ENCODE measurements around the gene BICDL1. TPM values are rescaled to one million over a fixed set of nuclear protein-coding genes. Genes with fewer than 3 reads are reported as not detected.

Gene BICDL1
- total RNA-seq, 1 donor from 2014 or later: 22.5 TPM

GRCh38 chr12:120131116-120131515, 142.1 kb downstream of the BICDL1 start:
- DNase-seq: no peak

- DNase-seq: no peak
Measured at GRCh38 chr12:120132054-120132836, 143.2 kb downstream of the BICDL1 start.

- no peak for DNase-seq
Measured at GRCh38 chr12:120132863-120133385, 143.9 kb downstream of the BICDL1 start.

- no peak for DNase-seq
Measured at GRCh38 chr12:120134307-120134980, 145.4 kb downstream of the BICDL1 start.

GRCh38 chr12:120136093-120136770, 147.2 kb downstream of the BICDL1 start:
- no peak for DNase-seq

GRCh38 chr12:120137833-120138232, 148.8 kb downstream of the BICDL1 start:
- DNase-seq: no peak

GRCh38 chr12:120138366-120138765, 149.3 kb downstream of the BICDL1 start:
- no peak for DNase-seq

- no peak for DNase-seq
Measured at GRCh38 chr12:120139958-120140357, 150.9 kb downstream of the BICDL1 start.

- no peak for DNase-seq
Measured at GRCh38 chr12:120140603-120141002, 151.6 kb downstream of the BICDL1 start.

- no peak for DNase-seq
Measured at GRCh38 chr12:120141336-120141735, 152.3 kb downstream of the BICDL1 start.

- no peak for DNase-seq
Measured at GRCh38 chr12:120142231-120142877, 153.3 kb downstream of the BICDL1 start.

Small RNA genes within 50 kb of the gene (small RNA-seq; reads per million reads assigned to genes)
- not detected for gene AC004812.1 (ENCODE audit: low replicate concordance)

Other genes starting within 250 kb of the BICDL1 start
- gene CIT, start 111.9 kb upstream of the BICDL1 start, total RNA-seq: 10.7 TPM
- 14.6 TPM for gene RAB35, start 127.5 kb downstream of the BICDL1 start, total RNA-seq
- 113 TPM for gene GCN1, start 205.5 kb downstream of the BICDL1 start, total RNA-seq
- 2,033 TPM for gene RPLP0, start 211.9 kb downstream of the BICDL1 start, total RNA-seq